ENCODE results near the gene CATSPERE.

GRCh38 chr1:244419024-244419423 is 42.0 kb upstream of the CATSPERE start:
- TF ChIP-seq EZH2 (IDR thresholded peaks at IDR 0.05; ENCODE audit: borderline replicate concordance, low read depth, low read length, severe bottlenecking): no peak
- TF ChIP-seq CTCF (IDR thresholded peaks at IDR 0.05; ENCODE audit: borderline replicate concordance, extremely low read depth, low read length, poor library complexity, severe bottlenecking): no peak

Data from DND-41 (cell line).